SK-N-SH (cell line): ENCODE measurements around the gene DNMBP. TPM values are rescaled to one million over a fixed set of nuclear protein-coding genes. Genes with fewer than 3 reads are reported as not detected.

ENCODE experiments used
- CTCF ChIA-PET: fragments of 300-600, 350-600 bp; formaldehyde crosslinking; extraction: SDS; loops from one replicate; lab custom pipeline; 2021; lab: Yijun Ruan, JAX
- POLR2A ChIA-PET: fragments of 350-600 bp; sonication (Branson Sonifier 250); formaldehyde crosslinking; extraction: SDS; loops from one replicate; lab custom pipeline; 2020; ENCODE audit warnings: antibody characterized with exemption, inconsistent platforms; lab: Yijun Ruan, JAX
- DNase-seq: peaks from one replicate; pipeline ENCODE4 v3.0.0; 2012
- H2AFZ ChIP-seq: fragments of 200-600 bp; sonication (generic); 2 replicates; pipeline ENCODE4 v1.8.1; 2016; ENCODE audit warnings: antibody characterized with exemption, mild to moderate bottlenecking, low read depth
- H3F3A ChIP-seq: fragments of 200-600 bp; sonication (generic); replicated peaks from 2 replicates; pipeline ENCODE3; 2016; ENCODE audit warnings: antibody characterized with exemption, mild to moderate bottlenecking; ENCODE audit not compliant: insufficient read depth
- H3K27ac ChIP-seq, 2 experiments: fragments of 200-500 bp in 1 of 2; fragments of 200-600 bp in 1 of 2; sonication (Bioruptor generic) in 1 of 2; sonication (generic), shearing (Covaris generic) in 1 of 2; 2 replicates each; pipeline versions ENCODE4 v1.5.1 to v1.6.1; 2014 to 2016; ENCODE audit warnings: low read depth in 2 of 2, inconsistent platforms in 1 of 2, low read length in 1 of 2, mild to moderate bottlenecking in 1 of 2, mixed read lengths in 1 of 2
- H3K27me3 ChIP-seq: fragments of 200-600 bp; sonication (generic), shearing (Covaris generic); 2 replicates; pipeline ENCODE4 v1.6.1; 2016; ENCODE audit warnings: mixed run types; ENCODE audit not compliant: insufficient read depth
- H3K36me3 ChIP-seq, 2 experiments: fragments of 200-500 bp in 1 of 2; fragments of 200-600 bp in 1 of 2; sonication (Bioruptor generic) in 1 of 2; sonication (generic) in 1 of 2; replicated peaks in 1 of 2; 2 replicates each; pipeline versions ENCODE3 to v1.5.1; 2014 to 2016; ENCODE audit warnings: low read length in 1 of 2, mild to moderate bottlenecking in 1 of 2; ENCODE audit not compliant: insufficient read depth in 2 of 2, control insufficient read depth in 1 of 2
- H3K4me1 ChIP-seq, 2 experiments: fragments of 200-500 bp in 1 of 2; fragments of 200-600 bp in 1 of 2; sonication (Bioruptor generic) in 1 of 2; sonication (generic), shearing (Covaris generic) in 1 of 2; 2 replicates each; pipeline versions ENCODE4 v1.5.1 to v1.6.1; 2014 to 2016; ENCODE audit warnings: low read depth in 1 of 2, low read length in 1 of 2, mixed run types in 1 of 2; ENCODE audit not compliant: insufficient read depth in 2 of 2, control insufficient read depth in 1 of 2
- H3K4me2 ChIP-seq: fragments of 200-600 bp; sonication (generic), shearing (Covaris generic); 2 replicates; pipeline ENCODE4 v1.6.1; 2017; ENCODE audit warnings: mixed run types
- H3K4me3 ChIP-seq, 2 experiments: fragments of 200-500 bp in 1 of 2; fragments of 200-600 bp in 1 of 2; sonication (Bioruptor generic) in 1 of 2; sonication (generic), shearing (Covaris generic) in 1 of 2; 2 replicates each; pipeline versions ENCODE4 v1.5.1 to v1.8.1; 2014 to 2016; ENCODE audit warnings: low read depth in 2 of 2, inconsistent platforms in 1 of 2, low read length in 1 of 2, mild to moderate bottlenecking in 1 of 2, mixed read lengths in 1 of 2, moderate library complexity in 1 of 2
- H3K79me2 ChIP-seq: fragments of 200-600 bp; sonication (generic); 2 replicates; pipeline ENCODE4 v1.8.1; 2017; ENCODE audit warnings: mild to moderate bottlenecking; ENCODE audit not compliant: insufficient read depth
- H3K9ac ChIP-seq: fragments of 200-600 bp; sonication (generic); 2 replicates; pipeline ENCODE4 v1.6.1; 2017; ENCODE audit warnings: mixed run types
- H3K9me2 ChIP-seq: fragments of 200-600 bp; sonication (generic); 2 replicates; pipeline ENCODE4 v1.6.1; 2017; ENCODE audit warnings: mixed run types
- H3K9me3 ChIP-seq: fragments of 200-600 bp; sonication (generic); 2 replicates; pipeline ENCODE4 v1.6.1; 2017; ENCODE audit warnings: mixed run types, mild to moderate bottlenecking, moderate library complexity
- H4K20me1 ChIP-seq: fragments of 200-600 bp; sonication (generic); 2 replicates; pipeline ENCODE4 v1.6.1; 2017; ENCODE audit warnings: mild to moderate bottlenecking, mixed run types; ENCODE audit not compliant: insufficient read depth
- ELF1 ChIP-seq: IDR thresholded peaks from 2 replicates; pipeline ENCODE4 v1.4.0; 2012
- EP300 ChIP-seq, 2 experiments: IDR thresholded peaks; 2 replicates each; pipeline versions ENCODE4 v1.4.0 to v1.6.1; 2012; ENCODE audit warnings: borderline replicate concordance in 1 of 2, low read depth in 1 of 2, low read length in 1 of 2
- EZH2phosphoT487 ChIP-seq: fragments of 200-600 bp; sonication (generic); IDR thresholded peaks from 2 replicates; pipeline ENCODE4 v1.6.1; 2017; ENCODE audit warnings: low read depth, mixed run types, mild to moderate bottlenecking, antibody characterized with exemption, moderate library complexity, borderline replicate concordance
- FOXJ3 ChIP-seq: sonication (generic); formaldehyde crosslinking; IDR thresholded peaks from 2 replicates; pipeline ENCODE4 v1.5.1; 2020; ENCODE audit warnings: mild to moderate bottlenecking, missing genetic modification reagents
- GATA2 ChIP-seq: sonication (generic); formaldehyde crosslinking; IDR thresholded peaks from 2 replicates; pipeline ENCODE4 v1.5.0; 2020; ENCODE audit warnings: mild to moderate bottlenecking, missing genetic modification reagents
- JUND ChIP-seq: IDR thresholded peaks from 2 replicates; pipeline ENCODE4 v1.4.0; 2012
- MAX ChIP-seq: IDR thresholded peaks from 2 replicates; pipeline ENCODE4 v1.4.0; 2012; ENCODE audit warnings: low read depth
- MEF2A ChIP-seq: IDR thresholded peaks from 2 replicates; pipeline ENCODE4 v1.4.0; 2012; ENCODE audit warnings: low read depth, borderline replicate concordance
- NRF1 ChIP-seq: IDR thresholded peaks from 2 replicates; pipeline ENCODE4 v1.6.1; 2012; ENCODE audit warnings: low read depth, mild to moderate bottlenecking, low read length
- POLR2AphosphoS5 ChIP-seq: IDR thresholded peaks from 2 replicates; pipeline ENCODE4 v1.6.1; 2012; ENCODE audit warnings: low read depth, low read length
- RAD21 ChIP-seq: IDR thresholded peaks from 2 replicates; pipeline ENCODE4 v1.6.1; 2012; ENCODE audit warnings: mild to moderate bottlenecking, low read length
- RCOR1 ChIP-seq: fragments of 150-350 bp; IDR thresholded peaks from 2 replicates; pipeline ENCODE4 v1.6.1; 2017; ENCODE audit warnings: antibody characterized with exemption, low read length
- REST ChIP-seq: IDR thresholded peaks from 2 replicates; pipeline ENCODE4 v1.6.1; 2012; ENCODE audit warnings: mild to moderate bottlenecking, low read depth, low read length, moderate library complexity
- RFX5 ChIP-seq: IDR thresholded peaks from 2 replicates; pipeline ENCODE4 v1.6.1; 2012; ENCODE audit warnings: mild to moderate bottlenecking, improper control_type of control experiment, low read length
- TAF1 ChIP-seq: IDR thresholded peaks from 2 replicates; pipeline ENCODE4 v1.6.1; 2012; ENCODE audit warnings: low read depth, mild to moderate bottlenecking, low read length, moderate library complexity, borderline replicate concordance
- TEAD4 ChIP-seq: IDR thresholded peaks from 2 replicates; pipeline ENCODE4 v1.4.0; 2012; ENCODE audit warnings: mild to moderate bottlenecking, borderline replicate concordance; ENCODE audit not compliant: insufficient read depth
- USF1 ChIP-seq: IDR thresholded peaks from 2 replicates; pipeline ENCODE4 v1.4.0; 2012; ENCODE audit warnings: low read depth, borderline replicate concordance
- USF2 ChIP-seq: fragments of 150-350 bp; IDR thresholded peaks from 2 replicates; pipeline ENCODE4 v1.6.1; 2017; ENCODE audit warnings: antibody characterized with exemption, low read length, low read depth, borderline replicate concordance
- WGBS: methylation state at CpG from one replicate; pipeline ENCODE4 v1.1.6; 2017; ENCODE audit warnings: low lambda C conversion rate; 5-methylcytosine and 5-hydroxymethylcytosine counted together
- polyA plus RNA-seq, 3 experiments: library from polyadenylated mRNA; depleted of rRNA; stranded (reverse); fragments of >200 nt; gene quantifications; 2 replicates each; pipeline ENCODE4 v1.2.3, GENCODE V29; 2012
- TF ChIP-seq, protein P1 (sequence below): fragments of 150-350 bp; IDR thresholded peaks from 2 replicates; pipeline ENCODE4 v1.6.1; 2016; ENCODE audit warnings: mild to moderate bottlenecking, low read depth, low read length

Gene DNMBP
- polyA plus RNA-seq, 1 of the 3 experiments (the other 2 are of a cell fraction): 40.2 TPM

DNA sequence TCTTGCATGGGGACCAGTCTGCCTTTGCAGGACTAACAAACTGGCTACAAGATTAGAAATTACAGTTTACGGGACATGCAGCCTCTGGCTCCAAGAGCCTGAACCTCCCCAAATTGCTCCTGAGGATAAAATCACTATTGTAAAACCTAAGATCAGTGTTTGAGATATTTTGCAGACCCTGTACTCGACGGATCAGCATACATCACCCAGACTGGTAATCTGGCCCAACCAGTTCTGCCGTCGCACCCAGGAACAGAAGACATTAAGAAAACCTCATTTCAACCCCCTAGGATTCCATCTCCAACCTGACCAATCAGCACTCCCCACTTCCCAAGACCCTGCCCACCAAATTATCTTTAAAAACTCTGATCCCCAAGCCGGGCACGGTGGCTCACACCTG, 27.1 kb upstream of the DNMBP start:
- 91% methylated on average over 5 of the region's 7 CpGs for WGBS
- Histone ChIP-seq H3K79me2 (no peaks in the 10 kb centered on the region), H2AFZ (no peak overlapping the region), H3K4me3 (no peak overlapping the region), H3K27me3 (no peaks in the 10 kb centered on the region), H3K36me3 (no peaks in the 10 kb centered on the region), H3K4me2 (no peak overlapping the region), H3K9me3 (no peaks in the 10 kb centered on the region), H3K27ac (no peak overlapping the region), H3K9me2 (no peaks in the 10 kb centered on the region), H3K9ac (no peak overlapping the region), H3F3A (no peaks in the 10 kb centered on the region), H3K4me1 (no peaks in the 10 kb centered on the region), H4K20me1 (no peaks in the 10 kb centered on the region)
- DNase-seq: no peak
- CTCF ChIA-PET: interaction anchor here (3.0 kb wide), 1 partner anchor 9 kb away, joined by 14 read pairs; no protein-coding TSS in a partner anchor
- POLR2A ChIA-PET: no interaction called here
- no peak for TF ChIP-seq GATA2 (CRISPR knock-in tag)
- no peak for TF ChIP-seq RAD21
- TF ChIP-seq ELF1: no peak
- no peak for TF ChIP-seq MEF2A

DNA sequence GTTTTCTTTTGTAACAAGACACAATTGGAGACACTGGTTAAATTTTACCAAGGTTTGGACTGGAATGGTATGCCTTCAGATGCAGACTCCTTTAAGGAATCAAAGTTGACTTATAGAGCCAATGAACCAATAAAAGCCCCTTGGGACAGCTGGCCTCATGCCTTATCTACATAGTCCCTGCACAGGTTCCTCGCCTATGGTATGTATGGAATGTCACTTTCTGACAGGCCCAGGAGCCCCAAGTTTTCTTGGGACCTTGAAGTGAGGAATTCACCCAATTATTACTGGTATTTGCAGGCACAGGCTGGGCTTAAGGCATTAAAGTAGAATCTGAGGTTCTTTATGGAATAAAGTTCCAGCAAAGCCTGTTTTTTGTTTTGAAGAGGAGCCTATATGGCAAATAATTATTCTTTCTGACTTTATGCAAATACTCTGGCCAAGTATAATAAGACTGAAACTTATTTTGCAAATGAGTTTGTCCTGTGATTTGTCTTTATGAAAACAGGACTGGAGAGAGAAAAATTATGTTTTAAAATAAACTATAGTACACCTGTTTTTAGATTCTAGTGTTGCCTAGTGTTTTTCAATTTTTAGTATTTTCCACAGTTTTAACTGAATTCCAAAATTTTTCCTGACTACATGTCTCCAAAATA, 24.1 kb upstream of the DNMBP start:
- no peak for DNase-seq
- H3K36me3 ChIP-seq: no peaks in the 10 kb centered on the region
- H3K4me1 ChIP-seq: no peaks in the 10 kb centered on the region
- H3K9ac ChIP-seq: no peak overlapping the region
- no peaks in the 10 kb centered on the region for H4K20me1 ChIP-seq
- H3K9me2 ChIP-seq: no peaks in the 10 kb centered on the region
- TF ChIP-seq MAX (no peak), USF1 (no peak), USF2 (no peak), POLR2AphosphoS5 (no peak), TEAD4 (no peak), RFX5 (no peak), NRF1 (no peak), TAF1 (no peak), FOXJ3 (CRISPR knock-in tag) (no peak), MEF2A (no peak), EZH2phosphoT487 (no peak), EP300 (IDR thresholded peaks at IDR 0.05; ENCODE audit: borderline replicate concordance in 1 of 2, low read depth in 1 of 2, low read length in 1 of 2) (no peak), RCOR1 (no peak), REST (no peak), JUND (no peak)
- TF ChIP-seq, protein P1, sequence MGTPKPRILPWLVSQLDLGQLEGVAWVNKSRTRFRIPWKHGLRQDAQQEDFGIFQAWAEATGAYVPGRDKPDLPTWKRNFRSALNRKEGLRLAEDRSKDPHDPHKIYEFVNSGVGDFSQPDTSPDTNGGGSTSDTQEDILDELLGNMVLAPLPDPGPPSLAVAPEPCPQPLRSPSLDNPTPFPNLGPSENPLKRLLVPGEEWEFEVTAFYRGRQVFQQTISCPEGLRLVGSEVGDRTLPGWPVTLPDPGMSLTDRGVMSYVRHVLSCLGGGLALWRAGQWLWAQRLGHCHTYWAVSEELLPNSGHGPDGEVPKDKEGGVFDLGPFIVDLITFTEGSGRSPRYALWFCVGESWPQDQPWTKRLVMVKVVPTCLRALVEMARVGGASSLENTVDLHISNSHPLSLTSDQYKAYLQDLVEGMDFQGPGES: no peak
- TF ChIP-seq, all 33 proteins: peak for 0
- no peaks in the 10 kb centered on the region for H3K79me2 ChIP-seq
- POLR2A ChIA-PET: no interaction called here
- no peaks in the 10 kb centered on the region for H3K9me3 ChIP-seq
- no peak overlapping the region for H2AFZ ChIP-seq
- CTCF ChIA-PET: interaction anchor here (1.2 to 1.9 kb wide), 3 partner anchors 12 to 188 kb away, joined by 4 to 8 read pairs (median 8); no protein-coding TSS in a partner anchor
- WGBS: 67% methylated on average over 1 of the region's 1 CpG
- no peak overlapping the region for H3K27ac ChIP-seq
- no peaks in the 10 kb centered on the region for H3F3A ChIP-seq
- H3K27me3 ChIP-seq: no peaks in the 10 kb centered on the region
- H3K4me2 ChIP-seq: no peak overlapping the region
- H3K4me3 ChIP-seq: no peak overlapping the region
